KOPT-K1 (cell line): ENCODE data around the gene TMEM267.
"Not testable (repeated sequence)": the region's sequence is repeated elsewhere in the genome, so short reads cannot be mapped to it uniquely, and the experiment has no call there.

Experiments used
- H3K27ac ChIP-seq: fragments of 200-600 bp; sonication (generic); 2 replicates; pipeline ENCODE4 v1.5.1; 2016; ENCODE audit warnings: antibody characterized with exemption, mild to moderate bottlenecking, low read depth, low read length; ENCODE audit not compliant: poor library complexity, severe bottlenecking
- H3K36me3 ChIP-seq: fragments of 200-600 bp; sonication (generic); 2 replicates; pipeline ENCODE4 v1.5.1; 2017; ENCODE audit warnings: antibody characterized with exemption, mild to moderate bottlenecking, low read length, moderate library complexity; ENCODE audit not compliant: insufficient read depth
- H3K9me3 ChIP-seq: fragments of 200-600 bp; sonication (generic); 2 replicates; pipeline ENCODE4 v1.5.1; 2017; ENCODE audit warnings: antibody characterized with exemption, low read length, mild to moderate bottlenecking; ENCODE audit not compliant: insufficient read depth, poor library complexity, severe bottlenecking

The TMEM267 gene, protein sequence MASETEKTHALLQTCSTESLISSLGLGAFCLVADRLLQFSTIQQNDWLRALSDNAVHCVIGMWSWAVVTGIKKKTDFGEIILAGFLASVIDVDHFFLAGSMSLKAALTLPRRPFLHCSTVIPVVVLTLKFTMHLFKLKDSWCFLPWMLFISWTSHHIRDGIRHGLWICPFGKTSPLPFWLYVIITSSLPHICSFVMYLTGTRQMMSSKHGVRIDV

GRCh38 chr5:43483298-43484105 lies at the start of gene TMEM267:
TSS of gene TMEM267 (minus strand) at chr5:43483865. CDS start at chr5:43453969, 29,896 bp downstream.
- Histone ChIP-seq H3K36me3 (peaks cover 15% of the 10 kb centered on the region), H3K27ac (peak within 1 kb of the TSS; percentile 94), H3K9me3 (no peaks in the 10 kb centered on the region)

DNA sequence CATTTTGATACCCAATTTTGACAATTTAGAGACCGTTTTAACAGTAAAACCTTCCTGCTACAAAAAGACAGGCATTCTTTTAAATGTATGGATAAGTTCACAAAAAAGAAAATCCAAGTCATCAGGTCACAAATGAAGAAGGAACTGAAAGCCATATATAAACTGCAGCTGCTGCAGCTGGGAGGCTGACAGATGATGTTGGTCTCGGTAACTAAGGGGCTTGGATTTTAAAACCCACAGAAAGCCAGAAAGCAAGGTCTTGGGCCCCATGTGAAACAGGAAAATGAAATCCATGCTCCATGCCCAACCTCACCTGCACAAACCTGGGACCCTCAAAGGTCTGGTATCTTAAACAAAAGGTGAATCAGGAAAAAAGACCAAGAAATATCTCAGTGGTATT lies 47.0 kb upstream of the TMEM267 start:
- peaks cover 90% of the 10 kb centered on the region for H3K36me3 ChIP-seq
- H3K9me3 ChIP-seq, result no peaks in the 10 kb centered on the region
- H3K27ac ChIP-seq, result no peak overlapping the region

DNA sequence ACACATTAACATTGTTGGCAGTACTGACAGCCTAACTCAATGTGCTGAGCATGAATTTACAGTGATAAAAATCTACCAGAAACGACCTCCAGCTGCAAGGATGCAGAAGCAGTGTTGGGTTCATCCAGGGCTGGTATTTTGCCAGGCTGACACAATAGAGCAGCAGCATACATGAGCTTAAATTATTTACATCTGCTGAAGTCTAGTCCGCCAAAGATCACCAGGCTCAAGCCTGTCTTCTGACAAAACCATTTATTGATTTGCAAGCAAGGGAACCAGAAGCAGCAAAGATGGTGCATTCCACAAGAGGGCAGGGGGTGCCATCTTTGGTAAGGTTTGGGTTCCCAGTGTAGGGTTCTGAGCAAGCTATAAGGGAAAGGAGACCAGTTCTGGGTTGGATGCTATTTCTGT lies 40.0 kb upstream of the TMEM267 start:
- Histone ChIP-seq H3K9me3 (no peaks in the 10 kb centered on the region), H3K36me3 (peaks cover 49% of the 10 kb centered on the region), H3K27ac (no peak overlapping the region)

DNA sequence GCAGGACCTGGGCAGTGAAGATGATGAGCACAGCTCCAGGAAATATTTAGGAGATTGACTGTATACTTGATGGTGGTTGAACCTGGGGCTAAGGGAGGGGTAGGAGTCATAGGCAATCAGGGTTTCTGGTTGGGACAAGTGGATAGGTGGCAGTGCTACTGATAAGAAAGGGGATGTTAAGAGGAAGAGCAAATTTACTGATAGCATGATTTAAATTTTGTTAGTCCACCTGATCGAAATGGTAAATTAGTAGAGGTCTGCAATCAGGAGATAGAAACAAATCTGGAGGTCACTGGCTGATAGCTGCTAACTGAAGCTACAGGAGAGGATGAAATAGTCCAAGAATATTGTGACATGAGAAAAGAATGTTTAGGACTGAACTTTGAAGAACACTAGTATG lies 37.0 kb upstream of the TMEM267 start:
- no peaks in the 10 kb centered on the region for H3K9me3 ChIP-seq
- H3K27ac ChIP-seq, result no peak overlapping the region
- peaks cover 27% of the 10 kb centered on the region for H3K36me3 ChIP-seq

DNA sequence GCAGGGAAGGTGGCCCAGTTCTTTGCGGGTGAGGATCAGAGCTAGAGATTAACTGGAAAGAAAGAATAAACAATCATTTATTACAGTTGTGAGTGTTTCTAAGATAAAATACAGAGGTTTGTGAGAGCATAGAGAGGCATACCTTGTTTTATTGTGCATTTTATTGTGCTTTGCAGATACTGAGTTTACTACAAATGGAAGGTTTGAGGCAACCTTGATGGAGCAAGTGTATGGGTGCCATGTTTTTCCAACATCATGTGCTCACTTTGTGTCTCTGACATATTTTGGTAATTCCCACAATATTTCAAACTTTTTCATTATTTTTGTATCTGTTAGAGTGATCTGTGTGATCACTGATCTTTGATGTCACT lies 32.0 kb upstream of the TMEM267 start:
- Histone ChIP-seq H3K9me3 (no peaks in the 10 kb centered on the region), H3K27ac (peak overlapping the region; percentile 86), H3K36me3 (no peaks in the 10 kb centered on the region)

- Histone ChIP-seq H3K9me3 (no peaks in the 10 kb centered on the region), H3K27ac (peak within 1 kb of the TSS; percentile 86), H3K36me3 (no peaks in the 10 kb centered on the region)
Measured at GRCh38 chr5:43514816-43515677, 31.4 kb upstream of the TMEM267 start, which contains the start of gene C5orf34. TSS of gene C5orf34 (minus strand) at chr5:43515148. CDS start at chr5:43509339, 5,809 bp downstream.

- peak overlapping the region; percentile 86 for H3K27ac ChIP-seq
- no peaks in the 10 kb centered on the region for H3K9me3 ChIP-seq
- no peaks in the 10 kb centered on the region for H3K36me3 ChIP-seq
Measured at GRCh38 chr5:43514471-43514815, 30.8 kb upstream of the TMEM267 start.

DNA sequence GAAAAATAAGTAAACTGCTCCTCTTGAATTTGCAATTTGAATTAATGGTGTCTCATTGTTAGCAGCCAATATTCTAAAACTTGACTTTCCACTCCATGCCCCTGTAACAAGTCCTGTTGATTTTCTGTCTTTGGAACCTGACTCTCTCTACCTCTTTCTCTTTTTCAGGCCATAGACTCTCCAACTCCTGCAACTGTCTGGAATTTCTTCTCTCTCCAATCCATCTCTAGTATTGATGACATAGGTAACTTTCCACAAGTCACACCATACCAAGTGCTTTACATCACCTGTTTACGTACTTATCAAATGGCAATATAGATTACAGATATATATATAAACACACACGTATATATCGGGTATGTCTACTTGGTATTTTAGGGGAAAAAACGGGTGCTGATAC lies 30.4 kb upstream of the TMEM267 start:
- Histone ChIP-seq H3K27ac (peak overlapping the region; percentile 86), H3K36me3 (peaks cover 3% of the 10 kb centered on the region), H3K9me3 (no peaks in the 10 kb centered on the region)

DNA sequence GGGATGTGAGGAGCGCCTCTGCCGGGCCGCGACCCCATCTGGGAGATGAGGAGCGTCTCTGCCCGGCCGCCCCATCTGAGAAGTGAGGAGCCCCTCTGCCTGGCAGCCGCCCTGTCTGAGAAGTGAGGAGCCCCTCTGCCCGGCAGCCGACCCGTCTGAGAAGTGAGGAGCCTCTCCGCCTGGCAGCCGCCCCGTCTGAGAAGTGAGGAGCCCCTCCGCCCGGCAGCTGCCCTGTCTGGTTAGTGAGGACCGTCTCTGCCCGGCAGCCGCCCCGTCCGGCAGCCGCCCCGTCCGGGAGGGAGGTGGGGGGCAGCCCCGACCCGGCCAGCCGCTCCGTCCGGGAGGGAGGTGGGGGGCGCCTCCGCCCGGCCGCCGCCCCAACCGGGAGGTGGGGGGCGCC lies 27.4 kb upstream of the TMEM267 start:
- peaks cover 32% of the 10 kb centered on the region for H3K36me3 ChIP-seq
- not testable (repeated sequence) for H3K27ac ChIP-seq, H3K9me3 ChIP-seq

DNA sequence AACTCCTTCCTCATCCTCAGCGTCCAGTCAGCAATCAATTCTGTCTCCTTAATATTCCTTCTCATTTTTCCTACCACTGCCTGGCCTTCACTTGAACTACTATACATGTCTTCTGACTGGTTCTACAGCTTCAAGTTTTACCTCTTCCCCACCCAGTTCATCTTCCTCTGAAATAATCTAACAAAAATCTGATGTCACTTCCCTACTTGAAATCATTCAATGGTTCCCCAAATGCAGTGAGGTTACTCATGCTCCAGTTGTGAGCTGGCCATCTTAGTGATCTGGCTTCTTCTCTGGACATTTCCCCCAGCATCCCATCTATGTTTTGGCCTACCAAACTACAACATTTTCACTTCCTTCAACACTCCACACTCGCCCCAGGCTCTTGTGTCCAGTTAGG lies 14.9 kb upstream of the TMEM267 start:
- Histone ChIP-seq H3K27ac (no peak overlapping the region), H3K36me3 (peaks cover 22% of the 10 kb centered on the region), H3K9me3 (no peaks in the 10 kb centered on the region)

GRCh38 chr5:43497311-43498104 lies 13.8 kb upstream of the TMEM267 start:
- no peak overlapping the region for H3K27ac ChIP-seq
- no peaks in the 10 kb centered on the region for H3K9me3 ChIP-seq
- peaks cover 20% of the 10 kb centered on the region for H3K36me3 ChIP-seq

- Histone ChIP-seq H3K27ac (no peak overlapping the region), H3K36me3 (peaks cover 65% of the 10 kb centered on the region), H3K9me3 (no peaks in the 10 kb centered on the region)
Measured at GRCh38 chr5:43491326-43491725, 7.7 kb upstream of the TMEM267 start.

DNA sequence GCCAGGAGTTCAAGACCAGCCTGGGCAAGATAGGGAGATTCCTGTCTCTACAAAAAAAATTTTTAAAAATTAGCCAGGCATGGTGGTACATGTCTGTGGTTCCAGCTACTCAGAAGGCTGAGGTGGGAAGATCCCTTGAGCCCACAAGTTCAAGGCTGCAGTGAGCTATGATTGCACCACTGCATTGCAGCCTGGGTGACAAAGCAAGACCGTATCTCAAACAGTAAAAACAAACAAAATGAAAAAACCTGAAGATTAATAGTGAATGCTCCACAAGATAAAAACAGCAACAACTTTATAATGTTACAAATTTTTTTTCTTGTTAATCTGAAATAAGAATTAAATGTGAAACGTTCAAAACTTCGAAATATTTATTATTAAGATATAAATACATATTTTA lies 2.7 kb upstream of the TMEM267 start:
- H3K27ac ChIP-seq, result no peak overlapping the region
- no peaks in the 10 kb centered on the region for H3K9me3 ChIP-seq
- peaks cover 44% of the 10 kb centered on the region for H3K36me3 ChIP-seq

DNA sequence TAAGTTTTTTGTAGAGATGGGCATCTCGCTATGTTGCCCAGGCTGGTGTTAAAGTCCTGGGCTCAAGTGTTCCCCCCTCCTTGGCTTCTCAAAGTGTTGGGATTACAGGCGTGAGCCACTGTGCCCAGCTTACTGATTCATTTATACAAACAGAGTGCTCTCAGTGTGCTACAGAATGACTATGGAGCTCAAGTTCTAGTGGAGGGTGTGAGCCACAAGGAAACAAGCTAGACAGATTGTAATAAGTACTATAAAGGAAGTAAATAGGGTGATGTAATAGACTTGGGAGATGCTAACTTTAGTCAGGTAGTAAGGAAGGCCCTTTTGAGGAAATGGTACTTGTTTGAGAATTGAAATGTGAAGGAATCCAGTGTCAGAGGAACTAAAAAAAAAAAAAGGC lies 1.7 kb upstream of the TMEM267 start:
- peak overlapping the region; percentile 94 for H3K27ac ChIP-seq

More for the DNA sequence above, 1.7 kb upstream of the TMEM267 start:
- Histone ChIP-seq H3K9me3 (no peaks in the 10 kb centered on the region), H3K36me3 (peaks cover 34% of the 10 kb centered on the region)
